DMS153 treated with DMSO at 0.1 percent for 48 hours (cell line): ENCODE measurements around the gene MRPL9.

ENCODE experiments used
- DNase-seq: peaks from one replicate; lab custom pipeline; 2025; ENCODE audit not compliant: unreplicated experiment; lab: John Stamatoyannopoulos, UW

MRPL9 gene

GRCh38 chr1:151713044-151713443 lies 50.3 kb downstream of the MRPL9 start:
- DNase-seq = no peak

GRCh38 chr1:151711951-151712350 lies 51.3 kb downstream of the MRPL9 start:
- DNase-seq = peak; percentile 16

- DNase-seq = no peak
Measured at GRCh38 chr1:151711044-151711800, 52.1 kb downstream of the MRPL9 start.

GRCh38 chr1:151710187-151710840 lies 53.0 kb downstream of the MRPL9 start:
- DNase-seq = no peak
